Epithelial cell of prostate (primary cell): Measurements from ENCODE around the gene PCED1A.
"Not testable (repeated sequence)": the region's sequence is repeated elsewhere in the genome, so short reads cannot be mapped to it uniquely, and the experiment has no call there.

ENCODE experiments used
- DNase-seq: peaks from one replicate; pipeline ENCODE4 v3.0.0-alpha.2; 2011; ENCODE audit warnings: low read depth, low spot score
- H3K27ac ChIP-seq: fragments of 450-650 bp; 2 replicates; pipeline ENCODE4 v1.5.1; 2017; ENCODE audit warnings: mild to moderate bottlenecking

PCED1A gene

GRCh38 chr20:2807929-2808328, 32.5 kb downstream of the PCED1A start:
- DNase-seq = not testable (repeated sequence)

GRCh38 chr20:2807019-2807418, 33.4 kb downstream of the PCED1A start:
- no peak overlapping the region for H3K27ac ChIP-seq
- no peak for DNase-seq

More at GRCh38 chr20:2807929-2808328, 32.5 kb downstream of the PCED1A start:
- H3K27ac ChIP-seq = not testable (repeated sequence)

GRCh38 chr20:2806351-2806701, 34.1 kb downstream of the PCED1A start:
- H3K27ac ChIP-seq = no peak overlapping the region
- DNase-seq = no peak

- H3K27ac ChIP-seq = no peak overlapping the region
- DNase-seq = no peak
These were observed 34.6 kb downstream of the PCED1A start for GRCh38 chr20:2805689-2806350.

GRCh38 chr20:2804852-2805688, 35.4 kb downstream of the PCED1A start:
- no peak overlapping the region for H3K27ac ChIP-seq
- DNase-seq = no peak

- H3K27ac ChIP-seq = no peak overlapping the region
- DNase-seq = no peak
These were observed 36.2 kb downstream of the PCED1A start for GRCh38 chr20:2804041-2804828.

GRCh38 chr20:2801286-2801728, 39.1 kb downstream of the PCED1A start:
- DNase-seq = no peak
- H3K27ac ChIP-seq = no peak overlapping the region

- DNase-seq = no peak
These were observed 39.8 kb downstream of the PCED1A start, which contains the start of gene CPXM1 for GRCh38 chr20:2800521-2801285. TSS of gene CPXM1 (minus strand) at chr20:2800627. CDS start at chr20:2800572, 55 bp downstream.

GRCh38 chr20:2799688-2800520, 40.6 kb downstream of the PCED1A start:
- DNase-seq = no peak

More at GRCh38 chr20:2800521-2801285, 39.8 kb downstream of the PCED1A start, which contains the start of gene CPXM1:
- no peak within 1 kb of the TSS for H3K27ac ChIP-seq

GRCh38 chr20:2799271-2799670, 41.2 kb downstream of the PCED1A start:
- no peak overlapping the region for H3K27ac ChIP-seq
- DNase-seq = no peak

More at GRCh38 chr20:2799688-2800520, 40.6 kb downstream of the PCED1A start:
- H3K27ac ChIP-seq = no peak overlapping the region

- no peak for DNase-seq
- no peak overlapping the region for H3K27ac ChIP-seq
These were observed 41.6 kb downstream of the PCED1A start for GRCh38 chr20:2798814-2799213.

GRCh38 chr20:2798095-2798805, 42.2 kb downstream of the PCED1A start:
- no peak overlapping the region for H3K27ac ChIP-seq
- no peak for DNase-seq

GRCh38 chr20:2797136-2797983, 43.1 kb downstream of the PCED1A start:
- H3K27ac ChIP-seq = no peak overlapping the region

GRCh38 chr20:2796011-2796660, 44.3 kb downstream of the PCED1A start:
- no peak overlapping the region for H3K27ac ChIP-seq
- no peak for DNase-seq

More at GRCh38 chr20:2797136-2797983, 43.1 kb downstream of the PCED1A start:
- no peak for DNase-seq

GRCh38 chr20:2795451-2795850, 45.0 kb downstream of the PCED1A start:
- no peak overlapping the region for H3K27ac ChIP-seq
- DNase-seq = no peak

- no peak overlapping the region for H3K27ac ChIP-seq
- no peak for DNase-seq
These were observed 45.5 kb downstream of the PCED1A start for GRCh38 chr20:2794866-2795447.
